ENCODE measurements around the gene RASD2. TPM values are rescaled to one million over a fixed set of nuclear protein-coding genes. Genes with fewer than 3 reads are reported as not detected.

Gene RASD2
- polyA plus RNA-seq, 1 experiment = 1.2 TPM

DNA sequence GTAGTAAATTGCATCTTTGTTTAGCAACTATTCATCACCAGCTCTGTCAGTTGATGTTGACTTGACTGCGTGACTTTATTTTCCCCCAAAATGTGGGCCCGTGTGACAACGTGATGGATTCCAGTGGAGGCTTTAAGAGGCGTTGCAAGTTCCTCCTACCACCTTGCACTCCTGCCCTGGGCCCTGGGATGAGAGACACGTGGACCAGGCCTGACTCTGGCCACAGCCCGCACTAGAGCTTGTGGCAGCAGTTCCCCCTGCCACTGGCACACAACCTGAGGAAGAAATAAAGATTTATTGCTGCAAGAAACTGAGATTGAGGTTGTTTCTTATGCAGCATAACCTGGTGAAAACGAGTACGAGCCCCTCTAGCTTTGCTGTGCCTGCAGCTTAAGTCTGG, 31.9 kb downstream of the RASD2 start:
- ChIA-PET CTCF (interaction anchor here (1.2 to 15.2 kb wide), 3 partner anchors 10 to 222 kb away, joined by 5 to 220 read pairs (median 26); no protein-coding TSS in a partner anchor), POLR2A (no interaction called here)
- TF ChIP-seq, protein P1, sequence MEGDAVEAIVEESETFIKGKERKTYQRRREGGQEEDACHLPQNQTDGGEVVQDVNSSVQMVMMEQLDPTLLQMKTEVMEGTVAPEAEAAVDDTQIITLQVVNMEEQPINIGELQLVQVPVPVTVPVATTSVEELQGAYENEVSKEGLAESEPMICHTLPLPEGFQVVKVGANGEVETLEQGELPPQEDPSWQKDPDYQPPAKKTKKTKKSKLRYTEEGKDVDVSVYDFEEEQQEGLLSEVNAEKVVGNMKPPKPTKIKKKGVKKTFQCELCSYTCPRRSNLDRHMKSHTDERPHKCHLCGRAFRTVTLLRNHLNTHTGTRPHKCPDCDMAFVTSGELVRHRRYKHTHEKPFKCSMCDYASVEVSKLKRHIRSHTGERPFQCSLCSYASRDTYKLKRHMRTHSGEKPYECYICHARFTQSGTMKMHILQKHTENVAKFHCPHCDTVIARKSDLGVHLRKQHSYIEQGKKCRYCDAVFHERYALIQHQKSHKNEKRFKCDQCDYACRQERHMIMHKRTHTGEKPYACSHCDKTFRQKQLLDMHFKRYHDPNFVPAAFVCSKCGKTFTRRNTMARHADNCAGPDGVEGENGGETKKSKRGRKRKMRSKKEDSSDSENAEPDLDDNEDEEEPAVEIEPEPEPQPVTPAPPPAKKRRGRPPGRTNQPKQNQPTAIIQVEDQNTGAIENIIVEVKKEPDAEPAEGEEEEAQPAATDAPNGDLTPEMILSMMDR (IDR thresholded peaks at IDR 0.05; ENCODE audit: insufficient read depth, low read depth, low read length) = no peak
- Histone ChIP-seq H3K27me3 (ENCODE audit: control insufficient read depth, insufficient read depth, low read length) (peaks cover 3% of the 10 kb centered on the region; the same call in 1 of the 2 replicates), H3K4me3 (ENCODE audit: low read depth, low read length) (no peak overlapping the region), H3K36me3 (ENCODE audit: control insufficient read depth, insufficient read depth, low read length) (no peaks in the 10 kb centered on the region)
- DNase-seq (ENCODE audit: low read depth) = no peak

DNA sequence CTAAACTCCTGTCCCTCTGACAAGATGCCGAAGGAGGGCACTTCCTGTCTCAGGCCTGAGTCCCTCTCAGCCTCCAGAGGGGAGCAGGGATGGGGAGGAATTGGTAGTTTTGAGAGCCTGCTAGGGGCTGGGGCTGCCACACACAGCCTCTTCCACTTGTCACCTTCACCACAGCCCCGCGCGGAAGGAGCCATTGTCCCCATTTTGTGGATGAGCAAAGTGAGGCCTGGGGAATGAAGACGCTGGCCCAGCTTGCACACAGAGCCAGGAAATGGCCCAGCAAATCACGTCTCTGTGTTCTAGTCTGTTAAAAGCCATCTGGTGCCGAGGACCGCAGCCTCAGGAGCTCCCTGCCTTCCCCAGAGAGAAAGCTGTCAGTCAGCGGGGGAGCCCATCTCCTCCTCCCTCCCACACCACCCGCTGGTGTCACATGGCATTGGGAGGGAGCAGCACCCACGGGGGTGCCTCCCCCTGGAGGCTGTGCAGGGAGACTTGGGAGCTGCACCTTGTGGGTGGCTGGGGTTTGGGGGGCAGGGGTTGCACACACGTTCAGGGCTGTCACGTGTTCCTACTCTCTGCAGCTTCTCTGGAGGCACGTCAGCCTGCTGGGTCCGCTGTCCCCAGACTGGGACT, 34.6 kb downstream of the RASD2 start:
- POLR2A ChIA-PET = no interaction called here
- Histone ChIP-seq H3K27me3 (ENCODE audit: control insufficient read depth, insufficient read depth, low read length) (peaks cover 3% of the 10 kb centered on the region; the same call in 1 of the 2 replicates), H3K36me3 (ENCODE audit: control insufficient read depth, insufficient read depth, low read length) (no peaks in the 10 kb centered on the region), H3K4me3 (ENCODE audit: low read depth, low read length) (no peak overlapping the region)
- TF ChIP-seq, protein P1 (IDR thresholded peaks at IDR 0.05; ENCODE audit: insufficient read depth, low read depth, low read length) = no peak
- no peak for DNase-seq (ENCODE audit: low read depth)
- CTCF ChIA-PET = interaction anchor here (3.8 to 15.2 kb wide), 2 partner anchors 8 to 143 kb away, joined by 26 to 220 read pairs; no protein-coding TSS in a partner anchor

DNA sequence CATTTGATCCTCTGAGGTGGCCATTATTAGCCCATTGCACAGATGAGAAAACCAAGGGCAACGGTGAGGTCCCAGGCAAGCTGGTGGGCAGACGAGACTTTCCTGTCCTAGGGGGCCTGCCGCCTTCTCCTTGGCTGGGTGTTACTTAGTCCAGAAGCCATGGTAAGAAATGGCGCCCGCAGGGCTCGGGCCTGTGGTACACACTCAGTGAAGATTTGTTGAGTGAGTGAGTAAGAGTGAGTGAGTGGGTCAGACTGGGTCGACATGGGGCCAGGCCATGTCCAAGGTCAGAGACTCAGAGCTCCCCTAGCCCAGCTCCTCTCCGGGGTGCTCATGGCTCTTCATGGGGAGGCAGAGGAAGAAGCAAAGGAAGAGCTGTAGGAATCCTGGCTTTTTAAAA, 36.0 kb downstream of the RASD2 start:
- POLR2A ChIA-PET = no interaction called here

DNA sequence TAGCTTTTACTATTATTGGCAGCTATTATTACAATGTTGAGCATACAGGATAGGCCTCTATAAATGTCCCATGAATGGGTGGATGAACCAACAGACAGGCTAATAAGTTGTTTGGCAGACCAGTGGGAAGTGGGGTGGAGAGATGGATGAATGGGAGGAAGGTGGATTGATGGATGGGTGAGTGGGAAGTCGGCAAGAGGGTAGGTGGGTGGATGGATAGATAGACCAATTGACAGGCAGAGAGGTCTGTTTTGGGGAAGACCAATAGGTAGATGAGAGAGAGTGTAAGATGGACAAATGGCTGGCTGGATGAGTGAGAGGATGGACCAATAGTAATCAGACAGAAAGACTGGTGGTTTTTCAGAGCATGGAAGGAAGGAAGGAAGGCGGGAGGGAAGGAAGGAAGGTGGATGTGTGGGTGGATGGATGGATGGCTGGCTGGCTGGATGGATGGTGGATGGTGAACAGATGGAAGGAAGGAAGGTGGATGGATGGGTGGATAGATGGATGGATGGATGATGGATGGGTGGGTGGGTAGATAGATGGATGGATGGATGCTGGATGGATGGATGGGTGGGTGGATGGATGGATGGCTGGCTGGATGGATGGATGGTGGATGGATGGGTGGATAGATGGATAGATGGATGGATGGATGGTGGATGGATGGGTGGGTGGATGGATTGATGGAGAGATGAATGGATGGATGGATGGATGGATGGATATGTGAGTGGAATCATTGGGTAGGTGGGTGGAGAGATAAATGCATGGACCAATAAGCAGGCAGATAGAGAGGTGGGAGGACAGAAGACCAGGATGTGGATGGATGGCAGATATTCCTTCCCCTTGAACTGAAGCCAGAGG, 37.4 kb downstream of the RASD2 start:
- H3K27me3 ChIP-seq (ENCODE audit: control insufficient read depth, insufficient read depth, low read length) = peaks cover 3% of the 10 kb centered on the region; the same call in 1 of the 2 replicates
- H3K36me3 ChIP-seq (ENCODE audit: control insufficient read depth, insufficient read depth, low read length) = no peaks in the 10 kb centered on the region
- no peak overlapping the region for H3K4me3 ChIP-seq (ENCODE audit: low read depth, low read length)
- TF ChIP-seq, protein P1 (IDR thresholded peaks at IDR 0.05; ENCODE audit: insufficient read depth, low read depth, low read length) = no peak
- ChIA-PET POLR2A (no interaction called here), CTCF (interaction anchor here (15.2 kb wide), 1 partner anchor 146 kb away, joined by 220 read pairs; no protein-coding TSS in a partner anchor)
- no peak for DNase-seq (ENCODE audit: low read depth)

More for the DNA sequence above, 36.0 kb downstream of the RASD2 start:
- H3K36me3 ChIP-seq (ENCODE audit: control insufficient read depth, insufficient read depth, low read length) = no peaks in the 10 kb centered on the region
- no peak for DNase-seq (ENCODE audit: low read depth)
- TF ChIP-seq, protein P1 (IDR thresholded peaks at IDR 0.05; ENCODE audit: insufficient read depth, low read depth, low read length) = no peak
- CTCF ChIA-PET = interaction anchor here (0.8 to 15.2 kb wide), 3 partner anchors 23 to 145 kb away, joined by 3 to 220 read pairs (median 4); no protein-coding TSS in a partner anchor
- no peak overlapping the region for H3K4me3 ChIP-seq (ENCODE audit: low read depth, low read length)
- peaks cover 3% of the 10 kb centered on the region; the same call in 1 of the 2 replicates for H3K27me3 ChIP-seq (ENCODE audit: control insufficient read depth, insufficient read depth, low read length)

Data from BJ (cell line).